Heart left ventricle (tissue), 16 donors: ENCODE results near the gene ANK2. TPM values are rescaled to one million over a fixed set of nuclear protein-coding genes. Genes with fewer than 3 reads are reported as not detected.

Source experiments
- ATAC-seq, 4 donors: fragments of 200-7000 bp; cut with Tn5 transposase; one replicate each; pipeline ENCODE4 v1.9.1; 2020 to 2022; ENCODE audit warnings: moderate library complexity in 4 of 4, mild to moderate bottlenecking in 3 of 4, moderate number of reproducible peaks in 1 of 4
- DNase-seq, 5 donors: peaks; one replicate each; pipeline ENCODE4 v3.0.0-alpha.2; 2020
- H3K27ac ChIP-seq, 12 donors: fragments of 200-600 bp; sonication (generic) in 4 of 12; one replicate each; pipeline versions ENCODE4 v1.5.0 to v1.8.0; 2016 to 2022; ENCODE audit warnings: mild to moderate bottlenecking in 2 of 12
- H3K27me3 ChIP-seq, 9 donors: fragments of 200-600 bp; sonication (generic) in 2 of 9; one replicate each; pipeline versions ENCODE4 v1.5.1 to v1.8.0; 2016 to 2022; ENCODE audit warnings: mild to moderate bottlenecking in 3 of 9
- H3K36me3 ChIP-seq, 9 donors: fragments of 200-600 bp; sonication (generic) in 2 of 9; one replicate each; pipeline versions ENCODE4 v1.5.0 to v1.8.0; 2018 to 2022; ENCODE audit warnings: mild to moderate bottlenecking in 2 of 9
- H3K4me1 ChIP-seq, 12 donors: fragments of 200-600 bp; sonication (generic) in 4 of 12; one replicate each; pipeline versions ENCODE4 v1.5.0 to v1.8.0; 2016 to 2022; ENCODE audit warnings: mild to moderate bottlenecking in 3 of 12
- H3K4me3 ChIP-seq, 12 donors: fragments of 200-600 bp; sonication (generic) in 4 of 12; one replicate each; pipeline versions ENCODE4 v1.5.0 to v1.8.0; 2017 to 2022; ENCODE audit warnings: mild to moderate bottlenecking in 9 of 12, moderate library complexity in 4 of 12
- H3K9me3 ChIP-seq, 12 donors: fragments of 200-600 bp; sonication (generic) in 4 of 12; one replicate each; pipeline versions ENCODE4 v1.5.0 to v1.8.0; 2016 to 2022; ENCODE audit warnings: mild to moderate bottlenecking in 1 of 12
- CTCF ChIP-seq, 12 donors: fragments of 200-600 bp; sonication (generic) in 4 of 12; IDR thresholded peaks; one replicate each; pipeline versions ENCODE4 v1.5.0 to v1.8.0; 2018 to 2022; ENCODE audit warnings: antibody characterized with exemption in 12 of 12, mild to moderate bottlenecking in 5 of 12
- POLR2A ChIP-seq, 2 donors: fragments of 450-650 bp; IDR thresholded peaks; one replicate each; pipeline ENCODE4 v1.6.1; 2017; ENCODE audit warnings: antibody characterized with exemption in 2 of 2, mild to moderate bottlenecking in 2 of 2, moderate library complexity in 2 of 2
- WGBS, 4 donors: extraction: QIAGEN DNeasy Blood & Tissue Kit in 2 of 4; methylation state at CpG; one replicate each; pipeline versions ENCODE4 v1.1.5 to v1.1.7; 2013 to 2018; 5-methylcytosine and 5-hydroxymethylcytosine counted together
- intact Hi-C, 10 donors: fragments of 100-400 bp; cut with DNase I; formaldehyde crosslinking; loops; one replicate each; pipeline versions ENCODE4 v1.11.1 to v1.14.2; 2022
- polyA plus RNA-seq, 2 donors: library from polyadenylated mRNA; stranded (reverse); fragments of 200-250 nt; gene quantifications; one replicate each; pipeline ENCODE4 v1.2.3, GENCODE V29; 2013
- total RNA-seq, 9 donors: library from RNA; depleted of rRNA in 2 of 9; stranded (reverse); fragments of >200 nt in 2 of 9; fragmentation: NEBNext Ultra II Directional in 3 of 9; extraction: Animal tissue kit (Norgen Biotek cat#: 25700) in 3 of 9; gene quantifications; one replicate each; pipeline versions ENCODE4 v1.1.0 to v1.2.4, GENCODE V29; 2016 to 2023
- donor health status: ischemic (EF 13 %, LVEDD 7.1; RV severe dilation, severe dysfunction).
- donor health status: healthy with polysubstance abuse.
- donor health status: DM: no; HTN: yes; CAD: no.
- donor health status: DM: no; HTN: no; CAD: no.
- donor health status: ischemic (EF 25% LVEDD 6.9; RV normal size, moderate dysfunction).
- donor health status: ischemic (EF 25% LVEDD 5.7; RV mildly dilated, moderate dysfunction).
- donor health status: healthy.
- donor health status: DM: yes; HTN: yes; CAD: no.
- donor health status: ischemic (EF 35%, LVEDD 5.7; RV mildly dilated, moderate dysfunction).
- donor health status: nonischemic (EF 11% LVEDD 7.7; RV severe dilation, severe dysfunction).
- donor health status: DM: yes; HTN: yes; CAD: no.
- donor health status: PGD.
- donor health status: ischemic (EF 29% LVEDD 5.4; RV normal size, mild dysfunction).
- donor health status: nonischemic (EF 23%, LVEDD 6.1; RV moderate dilation, normal function).

ANK2 gene
- total and polyA plus RNA-seq, 11 donors: 30.7 to 351 (median 267) TPM

- H3K27me3 ChIP-seq: no peaks in the 10 kb centered on the region
- H3K4me3 ChIP-seq: no peak overlapping the region
- ATAC-seq (peak in 1 of 4 donors; percentile 24), DNase-seq (no peak)
- H3K9me3 ChIP-seq: no peaks in the 10 kb centered on the region
- intact Hi-C loops: no loop called here
- 89 to 93% (median 91%) methylated on average over 5 of the region's 5 CpGs for WGBS, 4 donors
- TF ChIP-seq CTCF (IDR thresholded peaks at IDR 0.05) (no peak), POLR2A (IDR thresholded peaks at IDR 0.05) (no peak)
- H3K27ac ChIP-seq: peak overlapping the region in 1 of 12 donors; percentile 31
- H3K4me1 ChIP-seq: peaks cover 0 to 10% (median 0%) of the 10 kb centered on the region in 12 donors
- peaks cover 0 to 76% (median 10%) of the 10 kb centered on the region in 9 donors for H3K36me3 ChIP-seq
Measured at GRCh38 chr4:113317523-113317922, 268.1 kb downstream of the ANK2 start.

- 78 to 95% (median 90%) methylated on average over 5 of the region's 5 CpGs for WGBS, 4 donors
- intact Hi-C loops: no loop called here
- Histone ChIP-seq H3K9me3 (no peaks in the 10 kb centered on the region), H3K4me1 (peaks cover 0 to 3% (median 0%) of the 10 kb centered on the region in 12 donors), H3K4me3 (no peak overlapping the region), H3K36me3 (peaks cover 0 to 54% (median 7%) of the 10 kb centered on the region in 9 donors), H3K27ac (no peak overlapping the region), H3K27me3 (no peaks in the 10 kb centered on the region)
- ATAC-seq (no peak), DNase-seq (no peak)
- TF ChIP-seq POLR2A (IDR thresholded peaks at IDR 0.05) (no peak), CTCF (IDR thresholded peaks at IDR 0.05) (no peak)
Measured at GRCh38 chr4:113322736-113323135, 273.3 kb downstream of the ANK2 start.

- ATAC-seq: no peak
- no peak for DNase-seq
- Histone ChIP-seq H3K4me1 (peaks cover 0 to 3% (median 0%) of the 10 kb centered on the region in 12 donors), H3K36me3 (peaks cover 0 to 46% (median 5%) of the 10 kb centered on the region in 9 donors), H3K27me3 (no peaks in the 10 kb centered on the region), H3K27ac (no peak overlapping the region), H3K4me3 (no peak overlapping the region), H3K9me3 (no peaks in the 10 kb centered on the region)
- no peak for TF ChIP-seq POLR2A (IDR thresholded peaks at IDR 0.05)
- WGBS, 4 donors: 89 to 95% (median 93%) methylated on average over 5 of the region's 5 CpGs
- intact Hi-C loops: no loop called here
Measured at GRCh38 chr4:113325876-113326615, 276.6 kb downstream of the ANK2 start.

- peaks cover 0 to 46% (median 13%) of the 10 kb centered on the region in 9 donors for H3K36me3 ChIP-seq
- H3K4me1 ChIP-seq: peaks cover 0 to 3% (median 0%) of the 10 kb centered on the region in 12 donors
- DNase-seq: no peak
- H3K27ac ChIP-seq: no peak overlapping the region
- no peaks in the 10 kb centered on the region for H3K27me3 ChIP-seq
- intact Hi-C loops: no loop called here
- H3K9me3 ChIP-seq: no peaks in the 10 kb centered on the region
- ATAC-seq: peak in 1 of 4 donors; percentile 33
- no peak overlapping the region for H3K4me3 ChIP-seq
- TF ChIP-seq POLR2A (IDR thresholded peaks at IDR 0.05): no peak
- no peak for TF ChIP-seq CTCF (IDR thresholded peaks at IDR 0.05)
- 78 to 94% (median 93%) methylated on average over 4 of the region's 4 CpGs for WGBS, 4 donors
Measured at GRCh38 chr4:113327494-113327893, 278.0 kb downstream of the ANK2 start.
